GM19025 (cell line): ENCODE results near the gene JADE3.
A peak's percentile ranks its signal among the peaks of the same experiment; 100 is the strongest.

Source experiments
- ATAC-seq: cut with Tn5 transposase; IDR thresholded peaks from one replicate; pipeline ENCODE4 v1.9.1; 2021; ENCODE audit warnings: mild to moderate bottlenecking, low read depth, moderate library complexity; ENCODE audit not compliant: unreplicated experiment

Gene JADE3

DNA sequence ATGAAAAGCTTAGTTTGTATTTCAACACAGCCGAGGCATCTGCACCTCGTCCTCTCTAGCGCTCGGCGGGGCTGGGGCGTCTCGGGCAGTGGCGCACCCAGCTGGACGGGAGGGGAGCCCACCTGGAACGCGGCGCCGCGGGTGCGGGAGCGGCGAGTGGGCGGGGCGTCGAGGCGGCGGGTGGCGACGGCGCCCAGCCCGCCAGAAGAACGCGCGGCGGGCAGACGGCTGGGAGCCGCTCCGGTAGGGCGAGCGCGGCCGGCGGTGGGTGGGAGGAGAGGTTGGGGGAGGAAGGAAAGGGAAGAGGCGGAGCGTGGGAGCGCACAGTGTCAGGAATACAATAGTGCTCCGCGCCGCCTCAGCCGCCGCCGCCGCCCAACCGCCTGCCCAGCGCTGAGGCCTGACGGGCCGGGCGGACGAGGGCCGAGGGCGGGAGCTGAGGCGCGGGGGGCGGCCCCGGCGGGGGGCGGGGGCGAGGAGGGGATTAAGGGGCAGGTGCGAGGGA lies at the start of gene JADE3:
TSS of gene JADE3 (plus strand) at position 324 of the 505 bp plus-strand sequence. CDS start 72,474 bp downstream, outside the sequence.
- peak; percentile 42 for ATAC-seq

DNA sequence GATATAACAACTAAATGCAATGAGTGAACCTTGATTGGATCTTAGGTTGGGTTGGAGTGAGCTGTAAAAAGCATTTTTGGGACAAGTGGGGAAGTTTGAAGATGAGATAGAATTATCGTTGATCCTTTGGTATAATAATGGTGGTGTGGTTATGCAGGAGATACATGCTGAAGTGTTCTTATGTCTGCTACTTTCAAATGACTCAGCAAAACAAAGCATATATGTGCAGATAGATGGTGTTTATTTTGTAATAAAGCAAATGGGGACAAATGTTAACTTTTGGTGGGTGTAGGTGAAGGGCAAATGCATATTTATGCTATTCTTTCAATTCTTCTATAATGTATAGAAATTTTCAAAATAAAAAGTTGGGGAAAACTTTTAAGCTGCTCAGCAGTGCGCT lies 49.1 kb upstream of the JADE3 start:
- ATAC-seq: no peak

DNA sequence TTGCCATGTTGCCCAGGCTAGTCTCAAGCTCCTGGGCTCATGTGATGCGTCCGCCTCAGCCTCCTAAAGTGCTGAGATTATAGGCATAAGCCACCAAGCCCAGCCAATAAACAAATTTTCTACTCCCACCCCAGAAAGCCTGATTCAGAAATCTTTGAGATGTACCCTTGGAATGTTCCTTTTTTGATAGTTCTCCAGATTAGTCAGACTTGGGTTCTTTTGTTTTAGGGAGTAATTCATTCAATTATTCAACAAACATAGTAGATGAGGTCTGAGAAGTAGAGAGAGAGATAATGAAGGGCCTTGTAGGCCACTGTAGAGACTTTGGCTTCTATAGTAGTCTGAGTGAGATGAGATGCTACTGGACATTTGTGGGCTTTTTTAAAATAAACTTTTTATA lies 47.6 kb upstream of the JADE3 start:
- no peak for ATAC-seq

DNA sequence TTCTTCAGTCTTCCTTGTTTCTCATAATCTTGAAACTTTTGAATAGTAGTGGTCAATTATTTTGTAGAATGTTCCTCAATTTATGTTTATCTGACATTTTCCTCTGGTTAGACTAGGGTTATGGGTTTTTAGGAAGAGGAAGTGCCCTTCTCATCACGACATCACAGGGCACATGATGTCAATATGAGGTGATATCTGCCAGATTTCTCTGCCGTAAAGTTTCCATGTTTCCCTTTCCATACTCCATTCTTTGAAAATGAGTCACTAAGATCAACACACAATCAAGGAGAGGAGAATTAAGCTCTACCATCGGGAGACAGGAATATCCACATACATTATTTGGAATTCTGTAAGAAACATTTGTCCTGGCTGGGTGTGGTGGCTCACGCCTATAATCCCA lies 46.9 kb upstream of the JADE3 start:
- ATAC-seq: no peak

DNA sequence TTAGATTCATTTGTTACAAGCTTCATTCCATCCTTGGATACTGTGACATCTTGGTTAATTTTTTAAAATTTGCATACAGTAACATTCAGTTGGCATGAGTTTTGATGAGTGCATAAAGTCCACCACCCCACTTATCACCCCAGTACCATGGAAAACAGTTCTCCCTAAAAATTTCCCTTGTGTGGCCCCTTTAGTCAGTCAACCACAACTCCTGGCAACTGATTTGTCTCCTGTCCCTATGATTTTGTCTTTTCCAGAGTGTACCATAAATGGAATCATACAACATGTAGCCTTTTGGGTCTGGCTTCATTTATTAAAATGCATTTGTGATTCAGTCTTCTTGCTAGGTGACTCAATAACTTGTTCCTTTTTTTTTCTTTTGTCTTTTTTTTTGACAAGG lies 45.5 kb upstream of the JADE3 start:
- no peak for ATAC-seq

DNA sequence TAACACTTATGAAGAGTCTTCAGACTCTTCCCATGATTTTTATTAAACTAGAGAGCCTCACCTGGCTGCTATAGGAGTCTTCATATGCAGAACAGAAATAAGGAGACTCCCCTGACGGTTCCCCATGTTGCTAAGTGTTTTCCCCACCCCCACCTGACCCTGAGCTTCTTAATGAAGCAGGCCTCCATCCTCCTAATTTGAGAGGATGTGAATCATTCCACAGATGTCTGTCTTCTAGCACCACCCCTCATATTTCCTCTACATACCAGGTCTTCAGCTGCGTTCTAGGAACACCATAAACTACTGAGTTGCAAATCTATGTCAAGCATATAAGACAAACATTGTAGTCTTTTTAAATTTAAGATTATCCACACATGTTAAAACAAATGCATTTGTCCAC lies 38.5 kb upstream of the JADE3 start:
- no peak for ATAC-seq

DNA sequence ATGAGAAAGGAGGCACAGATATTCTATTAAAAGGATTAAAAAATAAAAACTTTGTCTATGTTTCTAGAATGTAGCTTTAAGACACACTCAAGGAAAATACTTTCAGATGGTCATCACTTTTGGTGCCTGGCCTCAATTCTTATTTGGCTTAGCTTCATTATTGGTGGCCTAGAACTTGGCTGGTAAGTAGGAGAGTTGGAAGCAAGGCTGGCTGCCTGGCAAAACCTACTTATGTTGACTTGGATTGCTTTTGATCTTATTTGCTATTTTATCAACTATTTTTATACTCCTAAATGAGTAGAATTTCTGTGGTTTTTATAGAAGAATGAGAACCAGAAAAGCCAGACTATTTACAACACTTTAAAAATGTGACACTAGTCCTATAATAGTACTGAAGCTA lies 35.3 kb upstream of the JADE3 start:
- ATAC-seq: no peak

DNA sequence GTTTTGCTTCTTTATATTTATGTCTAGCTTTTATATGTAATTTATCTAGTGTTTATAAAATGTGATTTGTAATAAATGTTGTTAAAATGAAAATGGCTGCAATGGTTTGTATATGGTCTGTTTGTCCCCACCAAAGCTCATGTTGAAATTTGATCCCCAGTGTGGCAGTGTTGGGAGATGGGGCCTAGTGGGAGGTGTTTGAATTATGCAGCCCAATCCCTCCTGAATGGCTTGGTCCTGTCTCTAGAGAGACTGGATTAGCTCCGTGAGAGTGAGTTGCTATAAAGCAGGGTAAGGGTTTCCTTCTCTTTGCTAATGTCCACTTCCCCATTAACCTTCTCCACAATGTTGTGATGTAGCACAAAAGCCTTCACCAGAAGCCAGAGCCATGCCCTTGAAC lies 30.0 kb upstream of the JADE3 start:
- no peak for ATAC-seq

DNA sequence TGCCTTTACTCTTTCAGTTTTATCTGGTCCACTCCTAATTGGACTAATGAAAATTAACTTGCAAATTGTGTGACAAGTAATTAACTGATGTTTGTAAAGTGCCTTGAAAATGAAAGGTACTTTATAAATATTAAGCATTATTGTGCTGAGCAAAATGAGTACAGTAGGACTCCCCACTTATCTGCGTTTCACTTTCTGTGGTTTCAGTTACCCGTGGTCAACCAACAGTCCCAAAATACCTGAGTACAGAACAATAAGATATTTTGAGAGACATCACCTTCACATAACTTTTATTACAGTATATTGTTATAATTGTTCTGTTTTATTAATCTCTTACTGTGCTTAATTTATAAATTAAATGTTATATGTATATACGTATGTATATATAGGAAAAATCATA lies 27.4 kb upstream of the JADE3 start:
- no peak for ATAC-seq

DNA sequence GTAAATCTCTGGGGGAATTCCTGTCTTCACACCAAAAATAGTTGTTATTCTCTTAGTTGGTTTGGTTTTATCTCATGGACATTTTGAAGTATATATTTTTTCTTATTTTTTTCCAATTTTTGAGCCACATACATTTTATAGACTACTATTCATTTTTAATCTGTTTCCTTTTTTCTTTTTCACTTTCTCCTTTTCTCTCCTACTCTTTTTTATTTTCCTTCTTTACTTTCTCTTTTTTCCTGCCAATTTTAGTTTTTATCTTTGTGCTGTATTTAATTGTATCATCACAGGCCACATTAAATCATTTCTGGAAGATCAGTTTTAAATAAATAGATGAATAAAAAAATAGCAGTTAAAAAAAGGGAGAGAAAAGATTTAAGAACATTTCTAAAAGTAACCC lies 14.0 kb upstream of the JADE3 start:
- no peak for ATAC-seq

DNA sequence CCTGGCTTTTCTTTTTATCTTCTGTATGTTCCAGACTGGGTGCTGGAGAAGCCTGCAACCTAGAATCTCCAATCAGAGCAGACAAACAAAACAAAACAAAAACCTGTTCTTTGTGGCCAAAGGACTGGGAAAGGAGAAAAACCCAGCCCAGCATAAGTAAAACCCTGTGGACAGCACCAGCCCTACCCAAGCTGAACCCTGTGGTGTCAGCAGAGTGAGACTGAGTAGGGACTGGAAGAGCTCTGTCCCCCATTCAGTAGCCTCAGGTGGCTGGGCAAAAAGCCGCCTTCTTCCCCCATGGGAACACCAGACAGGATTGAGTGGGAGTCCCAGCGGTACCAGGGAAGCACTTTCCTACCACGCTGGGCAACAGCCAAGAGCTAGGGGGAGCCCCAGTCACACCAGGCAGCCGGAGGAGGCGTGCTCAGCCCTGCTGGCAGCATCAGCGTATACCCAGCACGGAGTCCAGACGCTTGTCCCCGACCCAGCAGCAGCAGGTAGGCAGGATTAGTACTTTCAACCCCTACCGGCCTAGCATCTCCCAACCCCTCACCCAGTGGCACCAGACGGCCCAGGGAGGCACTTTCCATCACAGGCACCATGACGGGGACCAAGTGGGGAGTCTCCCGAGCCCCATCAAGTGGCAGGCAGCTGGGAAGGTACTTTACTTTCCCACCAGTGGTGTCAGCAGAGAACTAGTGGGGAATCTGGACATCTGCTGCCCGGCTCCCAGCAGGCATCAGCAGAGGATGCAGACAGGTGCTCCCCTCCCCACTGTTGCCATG lies 8.6 kb upstream of the JADE3 start:
- ATAC-seq: peak; percentile 92

DNA sequence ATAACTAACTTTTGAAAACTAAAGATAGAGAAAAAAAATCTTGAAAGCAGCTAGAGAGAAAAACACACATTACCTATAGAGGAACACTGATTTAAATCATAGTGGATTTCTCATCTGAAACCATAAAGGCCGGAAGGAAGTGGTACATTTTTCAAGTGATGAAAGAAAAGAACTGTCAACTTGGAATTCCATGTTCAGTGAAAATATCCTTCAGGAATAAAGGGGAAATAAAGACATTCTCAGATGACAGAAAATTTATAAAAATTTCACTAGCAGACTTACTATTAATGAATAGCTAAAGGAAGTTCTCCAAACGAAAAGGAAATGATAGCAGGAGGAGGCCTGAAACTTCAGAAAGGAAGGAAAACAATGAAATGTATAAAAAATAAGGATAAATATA lies 7.6 kb upstream of the JADE3 start:
- no peak for ATAC-seq

DNA sequence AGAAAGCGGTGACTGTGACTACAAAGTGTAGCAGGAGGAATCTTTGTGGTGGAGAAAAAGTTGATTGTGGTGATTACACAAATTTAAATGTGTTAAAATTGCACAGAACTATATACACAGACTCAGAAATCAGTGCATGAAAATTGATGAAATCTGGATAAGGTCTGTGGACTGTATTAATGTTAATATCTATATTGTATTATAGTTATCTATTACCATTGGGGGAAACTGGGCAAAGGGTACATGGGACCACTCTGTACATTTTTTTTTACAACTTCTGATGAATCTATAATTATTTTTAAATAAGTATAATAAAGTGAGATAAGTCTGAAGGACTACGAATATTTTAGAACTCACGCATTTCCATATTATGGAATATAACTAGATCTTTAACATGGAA lies 1.8 kb upstream of the JADE3 start:
- ATAC-seq: no peak

DNA sequence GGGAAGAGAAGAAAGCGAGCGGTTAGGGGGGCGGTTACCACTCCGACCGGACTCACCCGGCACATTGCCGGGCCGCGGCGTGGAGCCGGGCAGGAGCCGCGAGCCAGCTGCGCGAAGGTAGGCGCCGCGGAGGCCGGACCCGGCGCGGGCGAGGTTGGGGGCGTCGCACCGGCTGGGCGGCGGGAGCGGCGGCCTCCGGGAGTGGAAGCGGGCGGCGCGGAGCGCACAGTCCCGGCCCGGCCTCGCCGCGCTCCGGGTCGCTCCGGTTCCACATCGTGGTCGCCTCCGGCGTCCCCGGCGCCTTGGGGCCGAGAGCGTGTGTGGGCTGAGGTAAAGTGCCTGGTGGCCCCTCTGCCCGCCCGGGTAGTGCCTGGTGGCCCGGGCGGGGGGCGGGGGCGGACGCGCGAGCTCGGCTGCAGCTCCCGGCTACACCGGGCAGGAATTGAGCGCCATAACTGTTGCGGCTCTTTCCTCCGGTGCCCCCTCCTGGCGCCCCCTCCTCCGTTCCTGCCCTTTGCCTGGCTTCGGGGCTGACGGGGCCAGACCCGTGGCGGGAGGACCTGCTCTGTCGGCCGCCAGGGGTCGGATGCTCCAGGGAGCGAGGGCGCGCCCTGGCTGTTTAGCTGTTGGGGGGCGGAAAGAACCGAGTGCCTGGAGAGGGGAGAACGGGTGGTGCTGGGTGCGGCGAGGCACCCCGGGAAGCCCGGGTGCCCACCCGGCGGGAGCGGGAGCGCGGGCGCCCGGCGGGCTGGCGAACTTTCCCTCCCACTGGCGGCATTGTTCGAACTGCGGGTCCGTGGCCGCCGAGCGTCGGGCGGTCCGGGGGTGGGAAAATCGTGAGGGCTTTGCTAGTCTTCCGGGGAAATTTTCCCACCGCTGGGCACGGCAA lies 626 bp downstream of the JADE3 start:
- ATAC-seq: peak; percentile 48

DNA sequence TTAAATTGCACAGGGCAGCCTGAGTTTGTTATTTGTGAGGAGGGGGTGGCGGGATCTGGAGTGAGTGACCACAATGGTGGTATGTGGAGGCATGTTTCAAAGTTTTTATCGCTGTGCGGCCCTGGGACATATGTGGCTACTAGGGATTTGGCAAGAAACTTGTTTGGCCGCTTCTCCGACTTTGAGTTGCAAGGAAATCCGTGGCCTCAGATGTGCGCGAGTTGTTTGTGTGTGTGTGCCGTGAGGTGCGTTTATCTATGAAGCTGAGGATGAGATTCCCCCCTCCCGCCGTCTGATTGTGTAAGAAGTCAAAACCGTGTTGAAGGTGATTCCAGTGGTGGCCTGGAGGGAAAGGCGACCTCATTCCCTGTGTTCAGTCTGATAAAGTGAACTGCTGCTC lies 1.4 kb downstream of the JADE3 start:
- no peak for ATAC-seq

DNA sequence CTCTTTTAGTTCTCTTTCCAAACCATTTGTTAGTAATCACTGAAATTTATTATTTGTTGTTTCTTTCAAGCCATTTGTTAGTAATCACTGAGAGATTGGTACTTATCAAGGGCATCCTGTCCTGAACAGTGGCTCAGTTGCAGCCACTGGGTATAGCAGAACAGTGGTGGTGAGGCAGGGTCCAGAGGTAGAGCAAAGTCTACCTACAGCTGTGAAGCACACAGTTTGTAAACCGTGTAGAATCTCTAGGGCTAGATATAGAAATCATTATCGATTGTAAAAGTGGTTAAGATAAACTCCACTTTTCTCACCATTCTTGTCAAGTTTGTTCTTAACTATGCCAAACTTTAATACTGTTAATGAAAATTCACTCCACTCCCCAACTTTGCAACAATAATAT lies 4.1 kb downstream of the JADE3 start:
- ATAC-seq: no peak

DNA sequence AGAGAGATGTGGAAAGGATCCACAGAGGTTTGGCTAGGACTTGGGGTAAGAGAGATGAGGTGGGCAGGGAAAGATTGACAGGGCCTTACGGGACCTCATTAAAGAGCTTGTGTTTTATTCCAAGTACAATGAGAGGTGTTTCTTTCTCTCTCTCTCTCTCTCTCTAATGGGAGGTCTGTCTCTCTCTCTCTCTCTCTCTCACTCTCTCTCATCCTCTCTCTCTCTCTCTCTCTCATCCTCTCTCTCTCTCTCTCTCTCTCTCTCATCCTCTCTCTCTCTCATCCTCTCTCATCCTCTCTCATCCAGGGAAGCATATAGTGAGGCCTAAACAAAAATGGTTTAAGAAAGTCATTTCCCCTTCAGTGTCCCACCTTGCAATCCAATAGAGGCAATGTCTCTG lies 5.4 kb downstream of the JADE3 start:
- ATAC-seq: no peak

DNA sequence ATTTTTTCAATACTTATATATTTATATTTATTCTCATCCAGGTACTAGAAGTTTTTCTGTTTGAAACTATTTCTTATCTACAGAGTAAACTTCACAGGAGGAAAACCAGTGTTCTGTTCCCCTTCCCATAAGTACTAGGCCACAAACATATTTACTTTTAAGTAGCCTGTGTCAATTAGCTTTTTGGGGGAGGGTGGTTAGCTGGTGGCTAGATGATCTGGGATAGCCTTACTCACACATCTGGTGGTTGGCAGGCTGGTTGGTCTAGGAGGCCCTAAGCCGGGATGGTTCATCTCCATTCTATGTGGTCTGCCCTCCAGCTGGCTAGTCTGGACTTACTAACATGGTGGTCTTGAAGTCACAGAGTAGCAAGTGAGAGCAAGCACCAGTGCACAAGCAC lies 6.2 kb downstream of the JADE3 start:
- ATAC-seq: no peak

DNA sequence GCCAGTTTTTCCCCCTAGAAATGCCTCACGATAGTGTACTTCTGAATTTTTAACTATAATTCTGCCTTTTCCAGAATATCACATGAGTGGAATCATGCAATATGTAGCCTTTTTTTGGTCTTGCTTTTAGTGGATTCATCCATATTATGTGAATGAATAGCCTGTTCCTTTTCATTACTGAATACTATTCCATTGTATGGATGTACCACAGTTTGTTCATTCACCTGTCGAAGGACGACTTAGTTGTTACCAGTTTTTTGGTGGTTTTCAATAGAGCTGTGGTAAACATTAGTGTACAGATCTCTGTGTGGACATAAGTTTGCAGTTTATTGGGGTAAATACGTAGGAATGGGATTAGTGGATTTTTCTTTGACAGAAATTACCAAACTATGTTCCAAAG lies 8.0 kb downstream of the JADE3 start:
- ATAC-seq: no peak

DNA sequence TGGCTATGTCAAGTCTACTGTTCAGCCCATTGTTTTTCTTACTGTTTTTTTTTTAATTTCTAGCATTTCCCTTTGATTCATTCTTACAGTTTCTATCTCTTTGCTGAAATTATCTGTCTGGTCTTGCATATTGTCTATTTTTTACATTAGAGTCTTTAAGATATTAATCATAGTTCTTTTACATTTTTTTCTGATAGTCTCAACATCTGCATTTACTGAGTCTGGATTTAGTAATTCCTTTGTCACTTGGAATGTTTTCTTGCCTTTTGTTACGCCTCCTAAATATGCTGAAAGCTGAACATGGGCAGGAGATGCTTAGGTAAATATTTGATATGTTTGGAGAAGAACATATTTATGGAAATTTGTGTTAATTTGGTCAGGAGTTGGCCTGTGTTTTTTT lies 10.4 kb downstream of the JADE3 start:
- ATAC-seq: no peak

DNA sequence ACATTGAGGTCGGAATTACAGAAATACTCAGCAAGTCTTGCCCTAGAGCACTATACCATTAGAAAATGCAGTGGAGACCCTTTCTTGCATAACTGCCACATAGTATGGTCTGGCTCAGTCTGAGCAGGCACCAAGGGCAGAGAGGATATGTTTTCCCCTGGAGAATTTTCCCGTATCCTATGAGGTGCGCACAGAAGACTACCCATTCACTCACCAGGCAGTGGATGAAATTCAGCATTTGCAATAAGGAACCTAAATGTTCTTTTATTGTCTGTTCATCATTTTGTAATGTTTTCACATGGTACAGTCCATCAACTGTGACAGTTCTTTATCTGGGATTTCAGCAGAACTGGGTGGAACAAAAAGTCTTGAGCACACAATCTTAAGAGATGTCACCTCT lies 15.5 kb downstream of the JADE3 start:
- no peak for ATAC-seq
